Liver (tissue), 9 donors: Measurements from ENCODE around the gene ZBTB38. TPM values are rescaled to one million over a fixed set of nuclear protein-coding genes. Genes with fewer than 3 reads are reported as not detected.

ENCODE experiments used
- DNase-seq: peaks from one replicate; pipeline ENCODE4 v3.0.0-alpha.2; 2017; ENCODE audit warnings: low spot score
- H3K27ac ChIP-seq, 2 donors: one replicate each; pipeline ENCODE4 v1.7.0; 2013; ENCODE audit warnings: inconsistent platforms in 2 of 2, low read length in 2 of 2, control low read depth in 1 of 2, low read depth in 1 of 2, mild to moderate bottlenecking in 1 of 2
- H3K27me3 ChIP-seq, 4 donors: one replicate each; pipeline versions ENCODE4 v1.6.1 to v1.7.0; 2013; ENCODE audit warnings: low read length in 3 of 4, inconsistent platforms in 1 of 4, mild to moderate bottlenecking in 1 of 4, moderate library complexity in 1 of 4; ENCODE audit not compliant: control insufficient read depth in 4 of 4, insufficient read depth in 4 of 4
- H3K36me3 ChIP-seq, 4 donors: one replicate each; pipeline versions ENCODE4 v1.6.1 to v1.7.0; 2013; ENCODE audit warnings: low read length in 3 of 4, mild to moderate bottlenecking in 3 of 4, low read depth in 1 of 4, moderate library complexity in 1 of 4; ENCODE audit not compliant: control insufficient read depth in 4 of 4, insufficient read depth in 3 of 4
- H3K4me1 ChIP-seq, 4 donors: one replicate each; pipeline versions ENCODE4 v1.6.1 to v1.7.0; 2013; ENCODE audit warnings: low read length in 3 of 4, mild to moderate bottlenecking in 3 of 4, moderate library complexity in 1 of 4; ENCODE audit not compliant: control insufficient read depth in 4 of 4, insufficient read depth in 4 of 4
- H3K4me3 ChIP-seq, 3 donors: one replicate each; pipeline versions ENCODE4 v1.6.1 to v1.7.0; 2013; ENCODE audit warnings: low read length in 3 of 3, control low read depth in 1 of 3, low read depth in 1 of 3, mild to moderate bottlenecking in 1 of 3
- H3K9ac ChIP-seq, 2 donors: one replicate each; pipeline ENCODE4 v1.7.0; 2013; ENCODE audit warnings: low read length in 2 of 2, mild to moderate bottlenecking in 2 of 2, moderate library complexity in 2 of 2, control low read depth in 1 of 2, low read depth in 1 of 2
- H3K9me3 ChIP-seq, 4 donors: one replicate each; pipeline versions ENCODE4 v1.6.1 to v1.7.0; 2013; ENCODE audit warnings: low read length in 3 of 4; ENCODE audit not compliant: control insufficient read depth in 4 of 4
- ATF3 ChIP-seq: IDR thresholded peaks from 2 replicates; pipeline ENCODE4 v1.6.1; 2016; ENCODE audit warnings: antibody characterized with exemption
- CTCF ChIP-seq: fragments of 150-350 bp; IDR thresholded peaks from 2 replicates; pipeline ENCODE4 v1.5.1; 2017; ENCODE audit warnings: improper control_type of control experiment, low read depth, low read length; ENCODE audit not compliant: missing input control
- EGR1 ChIP-seq, 2 donors: IDR thresholded peaks; 2 replicates each; pipeline ENCODE4 v1.6.1; 2016 to 2018; ENCODE audit warnings: antibody characterized with exemption in 2 of 2, low read depth in 2 of 2
- FOXA1 ChIP-seq: IDR thresholded peaks from 2 replicates; pipeline ENCODE4 v1.6.1; 2016; ENCODE audit warnings: antibody characterized with exemption
- FOXA2 ChIP-seq: IDR thresholded peaks from 2 replicates; pipeline ENCODE4 v1.6.1; 2016; ENCODE audit warnings: antibody characterized with exemption
- GABPA ChIP-seq, 2 donors: IDR thresholded peaks in 1 of 2; conservative IDR thresholded peaks in 1 of 2; 2 replicates each; pipeline ENCODE4 v1.6.1; 2016; ENCODE audit warnings: antibody characterized with exemption in 2 of 2, mild to moderate bottlenecking in 1 of 2, moderate library complexity in 1 of 2
- HNF4A ChIP-seq, 2 donors: conservative IDR thresholded peaks; 2 replicates each; pipeline ENCODE4 v1.6.1; 2016; ENCODE audit warnings: antibody characterized with exemption in 2 of 2, mild to moderate bottlenecking in 2 of 2
- HNF4G ChIP-seq: IDR thresholded peaks from 2 replicates; pipeline ENCODE4 v1.6.1; 2016; ENCODE audit warnings: antibody characterized with exemption
- JUND ChIP-seq, 2 donors: IDR thresholded peaks; 2 replicates each; pipeline ENCODE4 v1.6.1; 2016; ENCODE audit warnings: antibody characterized with exemption in 2 of 2
- MAX ChIP-seq: IDR thresholded peaks from 2 replicates; pipeline ENCODE4 v1.6.1; 2016; ENCODE audit warnings: antibody characterized with exemption
- NR2F2 ChIP-seq: IDR thresholded peaks from 2 replicates; pipeline ENCODE4 v1.6.1; 2016; ENCODE audit warnings: antibody characterized with exemption
- RAD21 ChIP-seq, 2 donors: IDR thresholded peaks; 2 replicates each; pipeline ENCODE4 v1.6.1; 2016; ENCODE audit warnings: antibody characterized with exemption in 2 of 2, mild to moderate bottlenecking in 2 of 2
- REST ChIP-seq: IDR thresholded peaks from 2 replicates; pipeline ENCODE4 v1.6.1; 2016; ENCODE audit warnings: antibody characterized with exemption, mild to moderate bottlenecking
- RXRA ChIP-seq, 2 donors: IDR thresholded peaks; 2 replicates each; pipeline ENCODE4 v1.6.1; 2017 to 2018; ENCODE audit warnings: antibody characterized with exemption in 2 of 2, mild to moderate bottlenecking in 1 of 2
- SP1 ChIP-seq: IDR thresholded peaks from 2 replicates; pipeline ENCODE4 v1.6.1; 2018; ENCODE audit warnings: antibody characterized with exemption, mild to moderate bottlenecking
- TAF1 ChIP-seq: conservative IDR thresholded peaks from 2 replicates; pipeline ENCODE4 v1.6.1; 2016; ENCODE audit warnings: antibody characterized with exemption, mild to moderate bottlenecking
- YY1 ChIP-seq: IDR thresholded peaks from 2 replicates; pipeline ENCODE4 v1.6.1; 2016; ENCODE audit warnings: antibody characterized with exemption, mild to moderate bottlenecking
- WGBS: extraction: QIAGEN DNeasy Blood & Tissue Kit; methylation state at CpG from one replicate; pipeline ENCODE4 v1.1.7; 2013; 5-methylcytosine and 5-hydroxymethylcytosine counted together
- polyA plus RNA-seq, 2 donors: library from polyadenylated mRNA; stranded (reverse) in 1 of 2; unstranded in 1 of 2; fragments of 200-250 nt in 1 of 2; fragments of >200 nt in 1 of 2; fragmentation: Nextera tagmentation in 1 of 2; extraction: Ambion mirVana in 1 of 2; gene quantifications; one replicate each; pipeline versions ENCODE4 v1.2.1 to v1.2.3, GENCODE V29; 2013 to 2015
- total RNA-seq, 2 donors: library from RNA; depleted of rRNA; stranded (reverse); fragments of >200 nt; gene quantifications; one replicate each; pipeline ENCODE4 v1.2.3, GENCODE V29; 2014
- TF ChIP-seq, protein P1 (sequence below): IDR thresholded peaks from 2 replicates; pipeline ENCODE4 v1.6.1; 2016; ENCODE audit warnings: antibody characterized with exemption
- donor health status: healthy.
- donor health status: healthy.
- donor health status: healthy.
- donor health status: healthy.
- donor health status: healthy.

Gene ZBTB38
- total and polyA plus RNA-seq, 4 donors = 9.5 to 57.3 (median 19.5) TPM

DNA sequence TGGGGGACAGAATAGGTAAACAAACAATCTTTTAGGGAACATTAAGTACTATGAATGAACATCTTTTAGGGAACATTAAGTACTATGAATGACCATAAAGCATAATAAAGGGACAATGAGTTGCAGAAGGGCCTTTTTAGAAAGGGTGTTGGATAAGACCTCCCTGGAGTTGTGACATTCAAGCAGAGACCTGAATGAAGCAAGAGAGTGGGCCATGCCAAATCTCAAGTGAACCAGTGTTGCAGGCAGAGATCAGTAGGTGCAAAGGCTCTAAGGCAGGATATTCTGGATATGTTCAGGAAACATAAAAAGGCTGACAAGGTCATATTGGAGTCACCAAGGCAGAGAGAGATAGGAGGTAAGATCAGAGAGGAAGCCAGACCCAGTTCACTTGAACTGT, 29.4 kb upstream of the ZBTB38 start:
- no peak for DNase-seq
- H3K27ac ChIP-seq = no peak overlapping the region

GRCh38 chr3:141341536-141341935, 26.8 kb upstream of the ZBTB38 start:
- H3K4me1 ChIP-seq = peaks cover 7 to 47% (median 27%) of the 10 kb centered on the region in 4 donors
- H3K4me3 ChIP-seq = no peak overlapping the region
- TF ChIP-seq ATF3 = no peak
- no peak for TF ChIP-seq TAF1
- H3K27me3 ChIP-seq = no peaks in the 10 kb centered on the region
- no peak for DNase-seq
- no peaks in the 10 kb centered on the region for H3K36me3 ChIP-seq
- H3K9ac ChIP-seq = no peak overlapping the region
- 97% methylated on average over 1 of the region's 1 CpG for WGBS
- H3K27ac ChIP-seq = no peak overlapping the region
- no peaks in the 10 kb centered on the region for H3K9me3 ChIP-seq

More for the DNA sequence above, 29.4 kb upstream of the ZBTB38 start:
- Histone ChIP-seq H3K4me1 (peaks cover 3 to 22% (median 10%) of the 10 kb centered on the region in 4 donors), H3K9me3 (no peaks in the 10 kb centered on the region), H3K27me3 (no peaks in the 10 kb centered on the region), H3K4me3 (no peak overlapping the region), H3K9ac (no peak overlapping the region), H3K36me3 (no peaks in the 10 kb centered on the region)
- TF ChIP-seq HNF4A (conservative IDR thresholded peaks at IDR 0.05) = peak; percentile 39 to 49
- TF ChIP-seq FOXA1 = no peak
- TF ChIP-seq HNF4G = no peak
- TF ChIP-seq SP1 = peak; percentile 23
- peak in 1 of 2 donors; percentile 44 for TF ChIP-seq RXRA (IDR thresholded peaks at IDR 0.05)

DNA sequence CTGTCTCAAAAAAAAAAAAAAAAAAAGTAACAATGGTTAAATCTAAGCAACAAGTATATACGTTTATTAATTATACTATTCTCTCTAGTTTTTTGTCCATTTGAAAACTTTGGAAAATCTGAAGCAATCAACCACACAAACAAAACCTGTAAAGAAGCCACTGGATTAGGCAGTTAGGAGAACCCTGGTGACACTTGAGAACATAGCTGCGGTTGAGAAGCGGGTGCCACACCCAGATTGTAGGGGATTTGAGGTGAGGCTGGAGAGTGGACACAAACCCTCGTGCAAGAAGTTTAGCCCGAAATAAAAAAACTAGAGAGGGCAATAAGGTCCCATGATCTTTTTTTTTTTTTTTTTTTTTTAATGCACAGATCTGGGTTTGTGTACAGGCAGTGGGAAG, 25.9 kb upstream of the ZBTB38 start:
- no peak overlapping the region for H3K27ac ChIP-seq
- TF ChIP-seq NR2F2 (no peak), SP1 (no peak), YY1 (no peak), HNF4A (conservative IDR thresholded peaks at IDR 0.05) (no peak), FOXA1 (no peak), MAX (no peak), REST (no peak), RXRA (IDR thresholded peaks at IDR 0.05) (no peak), JUND (IDR thresholded peaks at IDR 0.05) (no peak), CTCF (no peak), HNF4G (no peak), GABPA (IDR thresholded peaks at IDR 0.05 in 1 of 2, conservative IDR thresholded peaks at IDR 0.05 in 1 of 2) (no peak), RAD21 (IDR thresholded peaks at IDR 0.05) (no peak), ATF3 (no peak), EGR1 (IDR thresholded peaks at IDR 0.05; ENCODE audit: low read depth in 2 of 2) (no peak), FOXA2 (no peak), TAF1 (no peak)
- TF ChIP-seq, protein P1, sequence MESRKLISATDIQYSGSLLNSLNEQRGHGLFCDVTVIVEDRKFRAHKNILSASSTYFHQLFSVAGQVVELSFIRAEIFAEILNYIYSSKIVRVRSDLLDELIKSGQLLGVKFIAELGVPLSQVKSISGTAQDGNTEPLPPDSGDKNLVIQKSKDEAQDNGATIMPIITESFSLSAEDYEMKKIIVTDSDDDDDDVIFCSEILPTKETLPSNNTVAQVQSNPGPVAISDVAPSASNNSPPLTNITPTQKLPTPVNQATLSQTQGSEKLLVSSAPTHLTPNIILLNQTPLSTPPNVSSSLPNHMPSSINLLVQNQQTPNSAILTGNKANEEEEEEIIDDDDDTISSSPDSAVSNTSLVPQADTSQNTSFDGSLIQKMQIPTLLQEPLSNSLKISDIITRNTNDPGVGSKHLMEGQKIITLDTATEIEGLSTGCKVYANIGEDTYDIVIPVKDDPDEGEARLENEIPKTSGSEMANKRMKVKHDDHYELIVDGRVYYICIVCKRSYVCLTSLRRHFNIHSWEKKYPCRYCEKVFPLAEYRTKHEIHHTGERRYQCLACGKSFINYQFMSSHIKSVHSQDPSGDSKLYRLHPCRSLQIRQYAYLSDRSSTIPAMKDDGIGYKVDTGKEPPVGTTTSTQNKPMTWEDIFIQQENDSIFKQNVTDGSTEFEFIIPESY = no peak
- WGBS = 93% methylated on average over 5 of the region's 5 CpGs
- no peaks in the 10 kb centered on the region for H3K36me3 ChIP-seq
- DNase-seq = no peak
- H3K4me3 ChIP-seq = no peak overlapping the region
- no peaks in the 10 kb centered on the region for H3K9me3 ChIP-seq
- no peaks in the 10 kb centered on the region for H3K27me3 ChIP-seq
- peaks cover 7 to 48% (median 29%) of the 10 kb centered on the region in 4 donors for H3K4me1 ChIP-seq
- H3K9ac ChIP-seq = no peak overlapping the region
